ENCODE results near the gene KAZN.

KAZN gene

DNA sequence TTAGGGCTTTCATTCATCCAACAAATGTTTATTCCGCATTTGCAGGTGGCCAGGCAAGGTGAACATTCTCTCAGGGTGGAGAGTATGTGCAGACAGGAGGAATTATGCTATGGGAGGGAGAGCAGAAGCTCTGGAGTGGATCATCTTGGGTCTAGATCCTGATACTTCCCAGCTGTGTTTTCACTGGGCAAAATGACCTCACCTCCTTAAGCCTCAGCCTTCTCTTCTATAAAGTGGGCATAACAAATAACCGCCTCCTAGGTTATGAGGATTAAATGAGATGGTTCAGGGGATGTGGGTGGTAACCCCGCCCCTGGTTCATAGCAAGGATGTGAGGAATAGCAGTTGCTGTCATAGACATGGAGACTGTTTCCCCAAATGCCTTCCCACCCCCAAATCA, 553.4 kb downstream of the KAZN start:
- H3K4me3 ChIP-seq (ENCODE audit: low read depth, low read length): no peak overlapping the region
- no peak for TF ChIP-seq CTCF (IDR thresholded peaks at IDR 0.05; ENCODE audit: borderline replicate concordance, insufficient read depth, low read depth, low read length)

GRCh38 chr1:15152318-15153183, 554.1 kb downstream of the KAZN start:
- H3K4me3 ChIP-seq (ENCODE audit: low read depth, low read length): no peak overlapping the region
- no peak for TF ChIP-seq CTCF (IDR thresholded peaks at IDR 0.05; ENCODE audit: borderline replicate concordance, insufficient read depth, low read depth, low read length)

DNA sequence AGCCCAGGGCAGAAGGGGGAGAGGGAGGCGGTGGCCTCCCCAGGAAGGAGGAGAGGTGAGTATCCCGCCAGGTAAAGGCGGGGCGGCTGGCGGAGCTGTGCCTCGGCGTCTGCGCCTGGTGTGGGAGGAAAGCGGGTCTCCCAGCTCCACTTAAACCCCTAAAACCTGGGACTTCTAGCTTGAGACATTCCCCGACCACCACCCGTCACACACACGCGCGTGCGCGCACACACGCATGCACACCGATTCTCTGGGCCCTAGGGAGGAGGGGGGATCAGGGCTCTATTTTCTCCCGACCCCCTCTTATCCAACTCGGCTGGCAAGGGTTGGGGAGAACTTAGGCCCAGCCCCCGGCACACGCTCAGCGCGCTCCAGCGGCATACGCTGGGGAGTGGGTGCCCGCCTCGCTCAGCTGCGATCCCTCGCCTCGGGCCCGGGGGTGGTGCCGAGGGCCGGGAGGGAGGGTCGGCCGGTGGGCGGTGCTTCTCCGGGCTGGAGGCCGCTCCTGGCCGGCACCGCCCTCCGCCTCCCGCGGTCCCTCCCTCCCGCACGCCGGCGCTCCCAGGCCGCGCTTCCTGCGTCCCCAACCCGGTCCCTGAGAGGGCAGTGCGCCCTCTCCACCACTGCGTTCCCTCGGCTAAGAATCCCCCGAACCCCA, 554.8 kb downstream of the KAZN start, which contains the start of gene TMEM51:
Gene TMEM51, plus strand, starts transcription at position 564 of the 658 bp plus-strand sequence. CDS start 61,341 bp downstream, outside the sequence.
- no peak within 1 kb of the TSS for H3K4me3 ChIP-seq (ENCODE audit: low read depth, low read length)
- TF ChIP-seq CTCF (IDR thresholded peaks at IDR 0.05; ENCODE audit: borderline replicate concordance, insufficient read depth, low read depth, low read length): no peak

DNA sequence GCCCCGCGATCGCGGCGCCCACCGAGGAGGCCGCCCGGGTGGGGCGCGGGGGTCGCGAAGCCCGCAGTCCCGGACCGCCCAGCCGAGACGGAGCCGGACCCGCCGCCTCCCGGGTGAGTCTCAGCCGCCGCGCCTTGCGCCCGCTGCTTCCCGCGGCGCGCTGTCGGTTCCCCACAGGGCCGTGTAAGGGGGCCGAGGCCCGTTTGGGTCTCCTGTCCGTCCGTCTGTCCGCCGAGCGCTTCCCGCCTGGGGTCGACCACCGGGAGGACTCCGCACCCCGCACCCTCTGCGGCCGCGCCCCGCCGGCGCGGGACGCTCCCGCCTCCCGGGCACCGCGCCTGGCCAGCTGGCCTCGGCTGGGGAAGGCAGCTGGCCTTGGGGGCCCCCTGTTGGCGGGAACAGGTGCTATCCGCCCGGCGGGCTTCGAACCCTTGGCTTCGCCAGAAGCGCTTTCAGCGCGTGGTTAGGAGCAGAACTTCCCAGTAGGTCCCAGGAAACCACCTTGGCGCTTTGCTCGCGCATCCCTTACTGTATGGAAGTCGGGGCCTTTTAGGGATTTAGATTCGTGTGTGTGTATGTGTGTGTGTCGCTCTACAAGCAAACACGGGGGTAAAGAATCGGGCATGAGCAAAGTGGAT, 555.5 kb downstream of the KAZN start:
- peak; percentile 64 for TF ChIP-seq CTCF (IDR thresholded peaks at IDR 0.05; ENCODE audit: borderline replicate concordance, insufficient read depth, low read depth, low read length)
- no peak overlapping the region for H3K4me3 ChIP-seq (ENCODE audit: low read depth, low read length)

- no peak overlapping the region for H3K4me3 ChIP-seq (ENCODE audit: low read depth, low read length)
- no peak for TF ChIP-seq CTCF (IDR thresholded peaks at IDR 0.05; ENCODE audit: borderline replicate concordance, insufficient read depth, low read depth, low read length)
These were observed 556.1 kb downstream of the KAZN start for GRCh38 chr1:15154480-15155036.

- TF ChIP-seq CTCF (IDR thresholded peaks at IDR 0.05; ENCODE audit: borderline replicate concordance, insufficient read depth, low read depth, low read length): no peak
- no peak overlapping the region for H3K4me3 ChIP-seq (ENCODE audit: low read depth, low read length)
These were observed 556.7 kb downstream of the KAZN start for GRCh38 chr1:15155191-15155590.
